Measurements from ENCODE around the gene RXRG.

The RXRG gene

GRCh38 chr1:165454091-165454610 is 9.2 kb upstream of the RXRG start:
- no peak for DNase-seq (ENCODE audit: extremely low read depth, low read depth)
- no peak for TF ChIP-seq CTCF (IDR thresholded peaks at IDR 0.05; ENCODE audit: low read depth, low read length, missing control alignments)
- no peak overlapping the region for H3K4me3 ChIP-seq (replicated peaks; ENCODE audit: low read depth, low read length)

GRCh38 chr1:165452336-165453130 is 7.6 kb upstream of the RXRG start:
- no peak for TF ChIP-seq CTCF (IDR thresholded peaks at IDR 0.05; ENCODE audit: low read depth, low read length, missing control alignments)
- DNase-seq (ENCODE audit: extremely low read depth, low read depth) = peak; percentile 20
- H3K4me3 ChIP-seq (replicated peaks; ENCODE audit: low read depth, low read length) = no peak overlapping the region

- no peak for TF ChIP-seq CTCF (IDR thresholded peaks at IDR 0.05; ENCODE audit: low read depth, low read length, missing control alignments)
Measured at GRCh38 chr1:165451691-165452090, 6.8 kb upstream of the RXRG start.

GRCh38 chr1:165449131-165449530 is 4.2 kb upstream of the RXRG start:
- no peak for TF ChIP-seq CTCF (IDR thresholded peaks at IDR 0.05; ENCODE audit: low read depth, low read length, missing control alignments)

More at GRCh38 chr1:165451691-165452090, 6.8 kb upstream of the RXRG start:
- H3K4me3 ChIP-seq (replicated peaks; ENCODE audit: low read depth, low read length) = no peak overlapping the region
- DNase-seq (ENCODE audit: extremely low read depth, low read depth) = no peak

GRCh38 chr1:165445388-165445787 is 462 bp upstream of the RXRG start:
- no peak overlapping the region for H3K4me3 ChIP-seq (replicated peaks; ENCODE audit: low read depth, low read length)
- no peak for DNase-seq (ENCODE audit: extremely low read depth, low read depth)
- TF ChIP-seq CTCF (IDR thresholded peaks at IDR 0.05; ENCODE audit: low read depth, low read length, missing control alignments) = no peak

More at GRCh38 chr1:165449131-165449530, 4.2 kb upstream of the RXRG start:
- H3K4me3 ChIP-seq (replicated peaks; ENCODE audit: low read depth, low read length) = no peak overlapping the region
- DNase-seq (ENCODE audit: extremely low read depth, low read depth) = no peak

GRCh38 chr1:165443539-165444311 is 1.2 kb downstream of the RXRG start:
- no peak overlapping the region for H3K4me3 ChIP-seq (replicated peaks; ENCODE audit: low read depth, low read length)
- no peak for TF ChIP-seq CTCF (IDR thresholded peaks at IDR 0.05; ENCODE audit: low read depth, low read length, missing control alignments)
- no peak for DNase-seq (ENCODE audit: extremely low read depth, low read depth)
